K562 treated with DMSO at 1 percent for 48 hours (cell line): ENCODE data around the gene DNPEP. TPM values are rescaled to one million over a fixed set of nuclear protein-coding genes. Genes with fewer than 3 reads are reported as not detected.

ENCODE experiments used
- total RNA-seq: library from RNA; unstranded; fragments of 300-600 nt; gene quantifications from 2 replicates; pipeline ENCODE4 v1.2.3, GENCODE V29; 2022; ENCODE audit warnings: low replicate concordance; ENCODE audit errors: extremely low read depth

Gene DNPEP
- total RNA-seq, result not detected in 2 replicates

DNA sequence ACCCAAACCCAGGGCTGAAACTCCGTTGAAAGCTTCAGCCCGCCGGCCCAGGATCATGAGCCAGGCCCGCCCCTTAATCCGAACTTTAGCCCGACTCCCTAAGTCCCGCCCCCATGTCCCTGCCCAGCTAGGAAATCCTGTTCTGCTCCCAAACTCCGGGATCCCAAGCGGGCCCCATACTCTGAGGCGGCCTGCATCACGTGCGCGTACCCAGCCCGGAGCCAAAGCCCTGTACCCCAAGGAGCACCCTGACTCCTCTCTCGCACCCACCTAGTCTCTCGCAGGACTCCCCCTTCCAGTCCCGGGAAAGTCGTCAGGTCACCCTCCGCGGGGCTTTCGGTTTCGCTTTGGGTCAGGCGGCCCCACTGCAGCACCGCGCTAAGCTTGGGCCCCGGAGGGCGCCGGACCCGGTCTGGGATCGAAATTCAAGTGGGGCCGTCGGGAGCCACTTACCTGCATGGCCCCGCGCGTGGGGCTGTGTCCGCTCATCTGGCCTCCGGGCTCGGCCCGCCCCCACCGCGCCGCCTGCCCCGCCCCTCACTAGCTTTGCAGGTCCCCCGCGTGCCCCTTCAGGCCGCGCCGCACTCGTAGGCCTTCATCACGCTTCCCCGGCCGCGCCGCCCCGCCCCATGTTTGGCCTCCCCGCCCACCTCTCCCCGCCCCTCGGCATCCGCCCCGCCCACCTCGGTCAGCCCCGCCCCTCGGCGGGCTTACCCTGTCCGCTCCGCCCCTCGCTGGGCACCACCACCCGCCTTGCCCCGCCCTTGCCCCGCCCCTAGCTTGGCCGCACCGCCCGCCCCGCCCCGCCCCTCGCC, at the start of gene DNPEP:
Gene DNPEP (minus strand): TSS at position 607 of the 815 bp plus-strand sequence. CDS start 118 bp downstream, at position 489.

GRCh38 chr2:219434718-219435525, 47.2 kb upstream of the DNPEP start, which contains the start of gene SPEG:
Gene SPEG, plus strand, starts transcription at chr2:219434843. Its CDS starts 135 bp downstream, at chr2:219434978.

DNA sequence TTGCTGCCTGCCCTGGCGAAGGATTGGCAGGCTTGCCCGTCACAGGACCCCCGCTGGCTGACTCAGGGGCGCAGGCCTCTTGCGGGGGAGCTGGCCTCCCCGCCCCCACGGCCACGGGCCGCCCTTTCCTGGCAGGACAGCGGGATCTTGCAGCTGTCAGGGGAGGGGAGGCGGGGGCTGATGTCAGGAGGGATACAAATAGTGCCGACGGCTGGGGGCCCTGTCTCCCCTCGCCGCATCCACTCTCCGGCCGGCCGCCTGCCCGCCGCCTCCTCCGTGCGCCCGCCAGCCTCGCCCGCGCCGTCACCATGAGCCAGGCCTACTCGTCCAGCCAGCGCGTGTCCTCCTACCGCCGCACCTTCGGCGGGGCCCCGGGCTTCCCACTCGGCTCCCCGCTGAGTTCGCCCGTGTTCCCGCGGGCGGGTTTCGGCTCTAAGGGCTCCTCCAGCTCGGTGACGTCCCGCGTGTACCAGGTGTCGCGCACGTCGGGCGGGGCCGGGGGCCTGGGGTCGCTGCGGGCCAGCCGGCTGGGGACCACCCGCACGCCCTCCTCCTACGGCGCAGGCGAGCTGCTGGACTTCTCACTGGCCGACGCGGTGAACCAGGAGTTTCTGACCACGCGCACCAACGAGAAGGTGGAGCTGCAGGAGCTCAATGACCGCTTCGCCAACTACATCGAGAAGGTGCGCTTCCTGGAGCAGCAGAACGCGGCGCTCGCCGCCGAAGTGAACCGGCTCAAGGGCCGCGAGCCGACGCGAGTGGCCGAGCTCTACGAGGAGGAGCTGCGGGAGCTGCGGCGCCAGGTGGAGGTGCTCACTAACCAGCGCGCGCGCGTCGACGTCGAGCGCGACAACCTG, 30.7 kb upstream of the DNPEP start, which contains the start of gene DES:
Gene DES (plus strand): TSS at position 223 of the 857 bp plus-strand sequence. CDS start 86 bp downstream, at position 309.

GRCh38 chr2:219332542-219332941, 55.2 kb downstream of the DNPEP start, which contains the start of gene RESP18:
Gene RESP18, minus strand, starts transcription at chr2:219332744.

Other genes starting within 250 kb of the DNPEP start
- not detected in 2 replicates for gene NHEJ1, start 227.1 kb downstream of the DNPEP start, total RNA-seq
- gene SLC23A3, start 217.9 kb downstream of the DNPEP start, total RNA-seq, result not detected in 2 replicates
- not detected in 2 replicates for gene CNPPD1, start 211.0 kb downstream of the DNPEP start, total RNA-seq
- not detected in 2 replicates for gene RETREG2, start 209.6 kb downstream of the DNPEP start, total RNA-seq
- gene ZFAND2B, start 181.1 kb downstream of the DNPEP start, total RNA-seq, result not detected in 2 replicates
- not detected in 2 replicates for gene ABCB6, start 169.0 kb downstream of the DNPEP start, total RNA-seq
- not detected in 2 replicates for gene ATG9A, start 158.3 kb downstream of the DNPEP start, total RNA-seq
- not detected in 2 replicates for gene ANKZF1, start 158.1 kb downstream of the DNPEP start, total RNA-seq
- not detected in 2 replicates for gene GLB1L, start 142.5 kb downstream of the DNPEP start, total RNA-seq
- not detected in 2 replicates for gene STK16, start 142.4 kb downstream of the DNPEP start, total RNA-seq
- not detected in 2 replicates for gene TUBA4B, start 134.7 kb downstream of the DNPEP start, total RNA-seq
- gene TUBA4A, start 134.0 kb downstream of the DNPEP start, total RNA-seq, result not detected in 2 replicates
- not detected in 2 replicates for gene DNAJB2, start 108.5 kb downstream of the DNPEP start, total RNA-seq
- not detected in 2 replicates for gene PTPRN, start 78.5 kb downstream of the DNPEP start, total RNA-seq
- not detected in 2 replicates for gene RESP18, start 55.2 kb downstream of the DNPEP start, total RNA-seq
- not detected in 2 replicates for gene DES, start 30.5 kb upstream of the DNPEP start, total RNA-seq
- gene SPEG, start 46.9 kb upstream of the DNPEP start, total RNA-seq, result not detected in 2 replicates
- gene GMPPA, start 111.0 kb upstream of the DNPEP start, total RNA-seq, result 259 TPM in 1 of 2 replicates, not detected in the other
- not detected in 2 replicates for gene ASIC4, start 126.6 kb upstream of the DNPEP start, total RNA-seq
- gene CHPF, start 155.9 kb upstream of the DNPEP start, total RNA-seq, result 168 TPM in 1 of 2 replicates, not detected in the other
- not detected in 2 replicates for gene TMEM198, start 156.1 kb upstream of the DNPEP start, total RNA-seq
- not detected in 2 replicates for gene OBSL1, start 183.6 kb upstream of the DNPEP start, total RNA-seq
- not detected in 2 replicates for gene INHA, start 184.4 kb upstream of the DNPEP start, total RNA-seq
- gene STK11IP, start 209.9 kb upstream of the DNPEP start, total RNA-seq, result not detected in 2 replicates
- gene SLC4A3, start 239.7 kb upstream of the DNPEP start, total RNA-seq, result not detected in 2 replicates